ENCODE measurements around the gene ABHD16A.

ABHD16A gene

GRCh38 chr6:31702819-31703716 lies at the start of gene ABHD16A:
Gene ABHD16A (minus strand): TSS chr6:31703324. CDS start chr6:31703281, 43 bp downstream.
- H3K4me3 ChIP-seq (ENCODE audit: low read depth, low read length): peak within 1 kb of the TSS; percentile 97
- TF ChIP-seq CTCF (IDR thresholded peaks at IDR 0.05; ENCODE audit: low read depth, low read length) (no peak), POLR2A (IDR thresholded peaks at IDR 0.05; ENCODE audit: extremely low read depth, insufficient read length) (peak; percentile 85), MAX (IDR thresholded peaks at IDR 0.05; ENCODE audit: low read depth, low read length) (peak; percentile 35), MYC (IDR thresholded peaks at IDR 0.05; ENCODE audit: low read depth, low read length) (peak; percentile 78)
- peak; percentile 100 for DNase-seq (ENCODE audit: low read depth)

DNA sequence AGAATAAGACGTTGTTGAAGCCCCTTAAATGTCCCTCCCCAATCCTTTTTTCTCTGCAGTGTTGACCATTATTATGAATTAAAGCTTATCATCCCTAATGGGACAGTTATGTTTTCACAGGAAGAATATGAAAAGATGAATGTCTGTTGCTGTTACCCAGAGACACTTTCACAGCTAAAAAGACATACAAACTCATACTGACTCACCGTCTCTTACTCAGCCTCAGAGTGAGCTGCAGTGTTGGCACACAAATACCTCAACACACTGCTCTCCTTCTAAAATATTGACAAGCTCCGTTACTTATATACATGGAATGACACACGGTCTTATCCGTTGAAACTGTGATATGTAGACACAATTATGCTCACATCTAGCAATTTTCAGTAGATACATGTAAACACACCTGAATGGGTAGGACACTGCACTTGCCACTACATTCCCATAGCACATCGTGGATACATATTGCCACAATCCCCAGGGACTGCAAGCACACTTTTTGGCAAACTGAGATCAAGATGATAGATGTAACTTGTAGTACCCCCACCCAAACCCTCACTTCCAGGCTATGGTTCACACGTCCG lies 49.7 kb upstream of the ABHD16A start:
- no peak for DNase-seq (ENCODE audit: low read depth)
- H3K4me3 ChIP-seq (ENCODE audit: low read depth, low read length): no peak overlapping the region
- TF ChIP-seq CTCF (IDR thresholded peaks at IDR 0.05; ENCODE audit: low read depth, low read length) (no peak), MYC (IDR thresholded peaks at IDR 0.05; ENCODE audit: low read depth, low read length) (no peak), POLR2A (IDR thresholded peaks at IDR 0.05; ENCODE audit: extremely low read depth, insufficient read length) (no peak), MAX (IDR thresholded peaks at IDR 0.05; ENCODE audit: low read depth, low read length) (no peak)

- TF ChIP-seq MAX (IDR thresholded peaks at IDR 0.05; ENCODE audit: low read depth, low read length): no peak
- TF ChIP-seq POLR2A (IDR thresholded peaks at IDR 0.05; ENCODE audit: extremely low read depth, insufficient read length): no peak
- no peak for TF ChIP-seq CTCF (IDR thresholded peaks at IDR 0.05; ENCODE audit: low read depth, low read length)
- no peak for TF ChIP-seq MYC (IDR thresholded peaks at IDR 0.05; ENCODE audit: low read depth, low read length)
- H3K4me3 ChIP-seq (ENCODE audit: low read depth, low read length): no peak overlapping the region
- DNase-seq (ENCODE audit: low read depth): no peak
Measured at GRCh38 chr6:31750411-31751022, 47.4 kb upstream of the ABHD16A start.

DNA sequence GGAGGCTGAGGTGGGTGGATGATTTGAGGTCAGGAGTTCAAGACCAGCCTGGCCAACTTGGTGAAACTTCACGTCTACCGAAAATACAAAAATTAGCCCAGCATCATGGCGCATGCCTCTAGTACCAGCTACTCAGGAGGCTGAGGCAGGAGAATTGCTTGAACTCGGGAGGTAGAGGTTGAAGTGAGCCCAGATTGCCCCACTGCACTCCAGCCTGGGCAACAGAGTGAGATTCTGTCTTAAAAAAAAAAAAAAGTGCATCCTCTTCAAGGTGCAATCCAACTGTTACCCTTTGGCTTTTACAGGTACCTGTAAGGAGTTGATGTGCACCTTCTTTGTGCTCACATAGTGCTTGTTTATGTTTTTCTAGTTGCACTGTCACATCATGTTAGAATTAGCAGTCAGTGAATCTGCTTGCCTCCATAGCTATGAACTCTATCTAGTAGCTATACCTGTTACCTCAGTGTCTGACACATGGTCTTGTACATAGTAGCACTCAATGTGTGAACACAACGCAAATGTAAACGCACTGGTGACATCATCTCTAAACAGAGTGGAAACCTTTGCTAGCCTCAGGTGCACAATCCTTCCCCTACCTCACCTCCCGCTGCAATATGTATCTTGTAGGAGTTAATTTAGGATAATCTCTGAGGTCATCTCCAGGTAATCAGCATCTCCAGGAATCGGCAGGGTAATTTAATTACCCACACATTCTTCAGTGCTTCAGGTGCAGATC lies 46.3 kb upstream of the ABHD16A start:
- TF ChIP-seq MYC (IDR thresholded peaks at IDR 0.05; ENCODE audit: low read depth, low read length) (no peak), CTCF (IDR thresholded peaks at IDR 0.05; ENCODE audit: low read depth, low read length) (no peak), MAX (IDR thresholded peaks at IDR 0.05; ENCODE audit: low read depth, low read length) (no peak), POLR2A (IDR thresholded peaks at IDR 0.05; ENCODE audit: extremely low read depth, insufficient read length) (no peak)
- no peak for DNase-seq (ENCODE audit: low read depth)
- H3K4me3 ChIP-seq (ENCODE audit: low read depth, low read length): no peak overlapping the region

DNA sequence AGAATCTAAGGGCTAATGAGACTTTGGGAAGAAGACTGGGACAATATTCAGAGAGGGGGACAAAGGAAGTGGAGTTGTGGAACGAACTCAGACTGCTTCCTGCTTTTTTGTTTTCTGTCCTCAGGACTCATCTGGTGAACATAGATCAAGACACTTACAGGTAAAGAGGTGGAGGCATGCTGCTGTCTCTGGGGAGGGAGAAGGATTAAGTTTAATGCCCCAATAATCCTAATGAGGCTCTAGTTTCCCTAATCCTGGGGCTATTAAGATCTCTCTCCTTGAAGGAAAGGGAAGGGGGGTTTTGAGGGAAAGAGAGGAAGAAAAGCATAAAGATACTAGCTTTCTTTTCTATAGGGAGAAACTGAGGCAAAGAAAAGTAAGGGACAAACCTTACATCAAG lies 41.3 kb upstream of the ABHD16A start:
- no peak for DNase-seq (ENCODE audit: low read depth)
- TF ChIP-seq MYC (IDR thresholded peaks at IDR 0.05; ENCODE audit: low read depth, low read length) (no peak), MAX (IDR thresholded peaks at IDR 0.05; ENCODE audit: low read depth, low read length) (no peak), CTCF (IDR thresholded peaks at IDR 0.05; ENCODE audit: low read depth, low read length) (no peak), POLR2A (IDR thresholded peaks at IDR 0.05; ENCODE audit: extremely low read depth, insufficient read length) (no peak)
- H3K4me3 ChIP-seq (ENCODE audit: low read depth, low read length): no peak overlapping the region
